Naive B cell (primary cell): ENCODE results near the gene IFNA10. TPM values are rescaled to one million over a fixed set of nuclear protein-coding genes. Genes with fewer than 3 reads are reported as not detected.
"Not testable (repeated sequence)": the region's sequence is repeated elsewhere in the genome, so short reads cannot be mapped to it uniquely, and the experiment has no call there.

Source experiments
- ATAC-seq, 2 donors: fragments of 150-1000 bp; cut with Tn5 transposase; 2 replicates each; pipeline ENCODE4 v1.10.0; 2021; ENCODE audit warnings: low read depth in 2 of 2, mild to moderate bottlenecking in 2 of 2, moderate library complexity in 2 of 2
- DNase-seq: peaks from one replicate; pipeline ENCODE4 v3.0.0; 2022
- H3K27ac Mint-ChIP-seq, 6 donors: one replicate each; pipeline ENCODE4 v1.8.0; 2020 to 2022; ENCODE audit warnings: mild to moderate bottlenecking in 6 of 6, mixed read lengths in 6 of 6, moderate library complexity in 5 of 6, inconsistent platforms in 2 of 6
- H3K27me3 Mint-ChIP-seq, 3 donors: one replicate each; pipeline ENCODE4 v1.8.0; 2021 to 2022; ENCODE audit warnings: mixed read lengths in 3 of 3, mild to moderate bottlenecking in 1 of 3
- H3K36me3 Mint-ChIP-seq, 2 donors: one replicate each; pipeline ENCODE4 v1.8.0; 2020 to 2022; ENCODE audit warnings: mixed read lengths in 2 of 2, inconsistent platforms in 1 of 2, mild to moderate bottlenecking in 1 of 2
- H3K4me1 Mint-ChIP-seq, 3 donors: one replicate each; pipeline ENCODE4 v1.8.0; 2020 to 2022; ENCODE audit warnings: mixed read lengths in 3 of 3, inconsistent platforms in 1 of 3, mild to moderate bottlenecking in 1 of 3, moderate library complexity in 1 of 3
- H3K4me3 Mint-ChIP-seq, 8 donors: one replicate each; pipeline ENCODE4 v1.8.0; 2020 to 2022; ENCODE audit warnings: mild to moderate bottlenecking in 8 of 8, mixed read lengths in 8 of 8, moderate library complexity in 8 of 8, inconsistent platforms in 2 of 8
- H3K9me3 Mint-ChIP-seq, 7 donors: one replicate each; pipeline ENCODE4 v1.8.0; 2020 to 2022; ENCODE audit warnings: mixed read lengths in 7 of 7, mild to moderate bottlenecking in 5 of 7, inconsistent platforms in 2 of 7, moderate library complexity in 1 of 7
- polyA plus RNA-seq, 6 donors: library from polyadenylated mRNA; unstranded; fragments of 300-500 nt; fragmentation: Illumina TruSeq; gene quantifications; one replicate each; pipeline ENCODE4 v1.2.3, GENCODE V29; 2021; ENCODE audit warnings: low read depth in 6 of 6

IFNA10 gene
- polyA plus RNA-seq, 6 donors from 2014 or later, result not detected

GRCh38 chr9:21171351-21171750, 35.6 kb downstream of the IFNA10 start:
- no peak for DNase-seq
- Mint-ChIP-seq H3K4me1 (peaks cover 0 to 6% (median 2%) of the 10 kb centered on the region in 3 donors), H3K4me3 (no peak overlapping the region), H3K9me3 (peaks cover 0 to 2% (median 0%) of the 10 kb centered on the region in 7 donors), H3K27me3 (no peaks in the 10 kb centered on the region), H3K27ac (no peak overlapping the region), H3K36me3 (no peaks in the 10 kb centered on the region)
- no peak for ATAC-seq

- H3K4me3 Mint-ChIP-seq, H3K36me3 Mint-ChIP-seq, DNase-seq, ATAC-seq, H3K27ac Mint-ChIP-seq, H3K4me1 Mint-ChIP-seq, H3K27me3 Mint-ChIP-seq, H3K9me3 Mint-ChIP-seq: not testable (repeated sequence)
Measured at GRCh38 chr9:21166560-21166959, 40.4 kb downstream of the IFNA10 start, which contains the start of gene IFNA21. Gene IFNA21 (minus strand): TSS chr9:21166660. CDS start chr9:21166612, 48 bp downstream.

- DNase-seq, result no peak
- Mint-ChIP-seq H3K27me3 (no peaks in the 10 kb centered on the region), H3K27ac (no peak overlapping the region), H3K36me3 (no peaks in the 10 kb centered on the region), H3K9me3 (peaks cover 0 to 3% (median 0%) of the 10 kb centered on the region in 7 donors), H3K4me3 (no peak overlapping the region), H3K4me1 (peaks cover 0 to 6% (median 2%) of the 10 kb centered on the region in 3 donors)
- ATAC-seq, result no peak
Measured at GRCh38 chr9:21165516-21165915, 41.4 kb downstream of the IFNA10 start.

GRCh38 chr9:21160178-21160577, 46.8 kb downstream of the IFNA10 start:
- Mint-ChIP-seq H3K4me1 (peaks cover 5 to 8% (median 7%) of the 10 kb centered on the region in 3 donors), H3K4me3 (no peak overlapping the region), H3K27ac (no peak overlapping the region)

More at GRCh38 chr9:21160178-21160577, 46.8 kb downstream of the IFNA10 start:
- Mint-ChIP-seq H3K27me3 (no peaks in the 10 kb centered on the region), H3K9me3 (peaks cover 0 to 6% (median 0%) of the 10 kb centered on the region in 7 donors), H3K36me3 (no peaks in the 10 kb centered on the region)
- ATAC-seq (no peak), DNase-seq (no peak)

Other genes starting within 250 kb of the IFNA10 start
- 1 to 10 TPM; 1.2 to 8.1 (median 7.3) TPM for gene HACD4, start 175.5 kb downstream of the IFNA10 start, polyA plus RNA-seq
- not detected for gene IFNB1, start 129.2 kb downstream of the IFNA10 start, polyA plus RNA-seq
- not detected for gene IFNW1, start 65.3 kb downstream of the IFNA10 start, polyA plus RNA-seq
- not detected for gene IFNA21, start 40.5 kb downstream of the IFNA10 start, polyA plus RNA-seq
- gene IFNA4, start 19.6 kb downstream of the IFNA10 start, polyA plus RNA-seq, result not detected
- gene IFNA7, start 4.9 kb downstream of the IFNA10 start, polyA plus RNA-seq, result not detected
- not detected for gene IFNA16, start 10.2 kb upstream of the IFNA10 start, polyA plus RNA-seq
- not detected for gene IFNA17, start 21.1 kb upstream of the IFNA10 start, polyA plus RNA-seq
- not detected for gene IFNA14, start 32.9 kb upstream of the IFNA10 start, polyA plus RNA-seq
- gene IFNA5, start 98.2 kb upstream of the IFNA10 start, polyA plus RNA-seq, result not detected
- 10 to 100 TPM in 1 of 6 donors, 1 to 10 TPM in 5; 5.0 to 10.4 (median 6.2) TPM for gene KLHL9, start 128.3 kb upstream of the IFNA10 start, polyA plus RNA-seq
- gene IFNA6, start 143.7 kb upstream of the IFNA10 start, polyA plus RNA-seq, result not detected
- not detected for gene IFNA13, start 160.9 kb upstream of the IFNA10 start, polyA plus RNA-seq
- gene IFNA2, start 178.3 kb upstream of the IFNA10 start, polyA plus RNA-seq, result not detected
- gene IFNA8, start 202.0 kb upstream of the IFNA10 start, polyA plus RNA-seq, result not detected
- gene IFNA1, start 233.3 kb upstream of the IFNA10 start, polyA plus RNA-seq, result not detected